Mesangial cell (primary cell): Measurements from ENCODE around the gene NXPH3. TPM values are rescaled to one million over a fixed set of nuclear protein-coding genes. Genes with fewer than 3 reads are reported as not detected.

Source experiments
- total RNA-seq: library from RNA; depleted of rRNA; stranded (reverse); fragments of >200 nt; gene quantifications from 2 replicates; pipeline ENCODE4 v1.2.3, GENCODE V29; 2015

The NXPH3 gene
- total RNA-seq = under 0.01 TPM in 1 of 2 replicates, not detected in the other

DNA sequence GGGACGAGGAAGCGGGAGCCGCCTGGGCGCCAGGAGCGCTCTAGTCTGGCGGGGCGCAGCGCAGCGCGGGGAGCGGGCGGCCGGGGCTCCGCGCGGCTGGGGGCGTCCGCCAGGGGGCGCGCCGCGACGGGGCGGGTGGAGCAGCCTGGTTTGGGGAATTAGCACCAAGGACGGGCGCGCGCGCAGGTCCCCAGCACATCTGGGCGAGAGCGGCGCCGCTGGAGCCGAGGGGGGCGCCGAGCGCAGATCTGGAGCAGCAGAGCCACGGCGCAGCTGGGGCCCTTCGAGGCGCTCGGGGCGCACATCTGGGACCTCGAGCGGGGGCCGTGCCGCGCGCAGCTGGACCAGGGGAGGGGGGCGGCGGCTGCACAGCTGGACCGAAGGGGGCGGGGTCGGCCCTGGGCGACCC, at the start of gene NXPH3:
NXPH3 (plus strand) TSS at position 193 of the 409 bp plus-strand sequence. CDS start 349 bp downstream, outside the sequence.

Other genes with a start within 250 kb of the NXPH3 start
- 7.7 and 16.6 TPM in 2 replicates for gene ZNF652, start 213.6 kb upstream of the NXPH3 start, total RNA-seq
- 101 and 195 TPM in 2 replicates for gene PHB1, start 161.0 kb upstream of the NXPH3 start, total RNA-seq
- gene NGFR, start 80.6 kb upstream of the NXPH3 start, total RNA-seq = 0.13 and 0.16 TPM in 2 replicates
- gene SPOP, start 102.2 kb downstream of the NXPH3 start, total RNA-seq = 24.0 and 24.1 TPM in 2 replicates
- gene SLC35B1, start 132.1 kb downstream of the NXPH3 start, total RNA-seq = 50.5 and 82.0 TPM in 2 replicates
- gene FAM117A, start 188.3 kb downstream of the NXPH3 start, total RNA-seq = 5.8 and 6.0 TPM in 2 replicates
- 20.0 and 26.4 TPM in 2 replicates for gene KAT7, start 212.8 kb downstream of the NXPH3 start, total RNA-seq